Stomach (tissue), 4 donors: ENCODE measurements around the gene FSHR.

Source experiments
- EP300 ChIP-seq: sonication (generic); formaldehyde crosslinking; IDR thresholded peaks from one replicate; pipeline ENCODE4 v1.6.1; 2017; ENCODE audit warnings: antibody characterized with exemption
- TF ChIP-seq, protein P1 (sequence below), 7 experiments: fragments of 450-650 bp in 4 of 7; fragments of 200-600 bp in 3 of 7; sonication (generic) in 3 of 7; IDR thresholded peaks; one replicate each; pipeline ENCODE4 v1.5.1; 2016 to 2019; ENCODE audit warnings: antibody characterized with exemption in 7 of 7, control low read depth in 2 of 7, mild to moderate bottlenecking in 1 of 7

DNA sequence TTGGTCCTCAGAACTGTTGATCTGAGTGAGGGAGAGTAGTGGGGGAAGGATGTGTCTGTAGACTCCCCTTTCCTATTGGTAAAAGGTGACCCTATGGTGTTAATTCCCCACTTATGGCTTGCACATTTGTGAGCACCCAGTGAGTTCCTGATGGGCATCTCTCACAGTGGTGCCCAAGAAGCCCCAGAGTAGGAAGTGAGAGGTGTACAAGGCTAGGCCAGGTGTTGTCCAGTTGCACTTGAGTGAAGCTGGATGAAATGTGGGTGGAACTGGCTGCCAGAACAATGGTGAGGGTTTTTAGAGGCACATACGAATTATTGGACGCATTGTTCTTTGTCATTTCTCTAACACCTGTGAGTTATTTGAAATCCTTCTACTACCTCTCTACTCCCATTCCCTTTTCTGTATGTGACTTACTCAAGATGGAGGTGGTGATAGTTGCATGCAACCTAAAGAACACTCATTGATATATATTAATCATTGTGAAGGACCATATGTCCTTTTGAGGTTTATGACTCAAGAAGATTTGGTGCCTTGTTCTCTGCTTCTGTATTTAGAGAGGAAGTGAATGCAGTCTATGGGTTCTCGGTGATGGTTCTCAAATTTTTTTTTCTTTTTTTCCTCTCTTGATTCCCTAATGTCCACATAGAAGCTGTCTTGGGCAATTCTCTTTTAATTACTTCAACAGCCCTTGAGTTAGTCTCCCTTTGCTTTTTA is 162.7 kb downstream of the FSHR start:
- TF ChIP-seq EP300: no peak
- TF ChIP-seq, protein P1, sequence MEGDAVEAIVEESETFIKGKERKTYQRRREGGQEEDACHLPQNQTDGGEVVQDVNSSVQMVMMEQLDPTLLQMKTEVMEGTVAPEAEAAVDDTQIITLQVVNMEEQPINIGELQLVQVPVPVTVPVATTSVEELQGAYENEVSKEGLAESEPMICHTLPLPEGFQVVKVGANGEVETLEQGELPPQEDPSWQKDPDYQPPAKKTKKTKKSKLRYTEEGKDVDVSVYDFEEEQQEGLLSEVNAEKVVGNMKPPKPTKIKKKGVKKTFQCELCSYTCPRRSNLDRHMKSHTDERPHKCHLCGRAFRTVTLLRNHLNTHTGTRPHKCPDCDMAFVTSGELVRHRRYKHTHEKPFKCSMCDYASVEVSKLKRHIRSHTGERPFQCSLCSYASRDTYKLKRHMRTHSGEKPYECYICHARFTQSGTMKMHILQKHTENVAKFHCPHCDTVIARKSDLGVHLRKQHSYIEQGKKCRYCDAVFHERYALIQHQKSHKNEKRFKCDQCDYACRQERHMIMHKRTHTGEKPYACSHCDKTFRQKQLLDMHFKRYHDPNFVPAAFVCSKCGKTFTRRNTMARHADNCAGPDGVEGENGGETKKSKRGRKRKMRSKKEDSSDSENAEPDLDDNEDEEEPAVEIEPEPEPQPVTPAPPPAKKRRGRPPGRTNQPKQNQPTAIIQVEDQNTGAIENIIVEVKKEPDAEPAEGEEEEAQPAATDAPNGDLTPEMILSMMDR (IDR thresholded peaks at IDR 0.05): no peak
